BE2C (cell line): ENCODE results near the gene FHOD3. TPM values are rescaled to one million over a fixed set of nuclear protein-coding genes. Genes with fewer than 3 reads are reported as not detected.

Experiments used
- DNase-seq: peaks from one replicate; pipeline ENCODE4 v3.0.0-alpha.2; 2020
- H3K27me3 ChIP-seq: fragments of 250-450 bp; sonication (Bioruptor Pico); 2 replicates; pipeline ENCODE4 v1.5.1; 2020; ENCODE audit warnings: mild to moderate bottlenecking
- H3K36me3 ChIP-seq: fragments of 250-450 bp; sonication (Bioruptor Pico); 2 replicates; pipeline ENCODE4 v1.5.1; 2020; ENCODE audit warnings: mild to moderate bottlenecking
- H3K4me1 ChIP-seq: fragments of 250-450 bp; sonication (Bioruptor Pico); 2 replicates; pipeline ENCODE4 v1.5.1; 2020
- H3K4me3 ChIP-seq: 2 replicates; pipeline ENCODE4 v1.5.1; 2011; ENCODE audit warnings: low read depth, low read length
- H3K9me3 ChIP-seq: fragments of 250-450 bp; sonication (Bioruptor Pico); 2 replicates; pipeline ENCODE4 v1.5.1; 2020
- CTCF ChIP-seq: IDR thresholded peaks from 2 replicates; pipeline ENCODE4 v1.5.1; 2012; ENCODE audit warnings: mild to moderate bottlenecking, low read depth, low read length
- polyA plus RNA-seq: library from polyadenylated mRNA; unstranded; fragments of >200 nt; gene quantifications from one replicate; pipeline ENCODE4 v1.2.1, GENCODE V29; 2012; ENCODE audit warnings: low read depth, missing spikeins; ENCODE audit not compliant: insufficient read length, insufficient read depth

The FHOD3 gene
- 23.1 TPM for polyA plus RNA-seq

- H3K27me3 ChIP-seq: peaks cover 7% of the 10 kb centered on the region; the same call in 1 of the 2 replicates
Observed at GRCh38 chr18:36297417-36298125, at the start of gene FHOD3. Gene FHOD3 (plus strand): TSS chr18:36297713. CDS start chr18:36297836, 123 bp downstream.

GRCh38 chr18:36249392-36249791 is 48.1 kb upstream of the FHOD3 start:
- no peaks in the 10 kb centered on the region for H3K9me3 ChIP-seq
- H3K36me3 ChIP-seq: no peaks in the 10 kb centered on the region
- H3K4me1 ChIP-seq: no peaks in the 10 kb centered on the region
- H3K27me3 ChIP-seq: no peaks in the 10 kb centered on the region
- TF ChIP-seq CTCF: no peak
- DNase-seq: no peak
- no peak overlapping the region for H3K4me3 ChIP-seq

More at GRCh38 chr18:36297417-36298125, at the start of gene FHOD3:
- Histone ChIP-seq H3K9me3 (no peaks in the 10 kb centered on the region), H3K4me1 (no peaks in the 10 kb centered on the region), H3K4me3 (peak within 1 kb of the TSS; percentile 51), H3K36me3 (no peaks in the 10 kb centered on the region)
- DNase-seq: peak; percentile 62
- TF ChIP-seq CTCF: no peak

GRCh38 chr18:36250827-36251226 is 46.7 kb upstream of the FHOD3 start:
- no peak for TF ChIP-seq CTCF
- Histone ChIP-seq H3K36me3 (no peaks in the 10 kb centered on the region), H3K27me3 (no peaks in the 10 kb centered on the region), H3K4me1 (no peaks in the 10 kb centered on the region), H3K4me3 (no peak overlapping the region), H3K9me3 (no peaks in the 10 kb centered on the region)
- no peak for DNase-seq

GRCh38 chr18:36255072-36255698 is 42.3 kb upstream of the FHOD3 start:
- DNase-seq: no peak
- Histone ChIP-seq H3K4me1 (no peaks in the 10 kb centered on the region), H3K36me3 (no peaks in the 10 kb centered on the region), H3K27me3 (no peaks in the 10 kb centered on the region), H3K9me3 (no peaks in the 10 kb centered on the region), H3K4me3 (no peak overlapping the region)
- TF ChIP-seq CTCF: no peak

GRCh38 chr18:36256094-36256493 is 41.4 kb upstream of the FHOD3 start:
- H3K36me3 ChIP-seq: no peaks in the 10 kb centered on the region
- no peaks in the 10 kb centered on the region for H3K4me1 ChIP-seq
- TF ChIP-seq CTCF: no peak
- DNase-seq: no peak
- no peak overlapping the region for H3K4me3 ChIP-seq
- H3K27me3 ChIP-seq: no peaks in the 10 kb centered on the region
- H3K9me3 ChIP-seq: no peaks in the 10 kb centered on the region

- Histone ChIP-seq H3K4me1 (no peaks in the 10 kb centered on the region), H3K36me3 (no peaks in the 10 kb centered on the region), H3K4me3 (no peak overlapping the region), H3K9me3 (no peaks in the 10 kb centered on the region), H3K27me3 (no peaks in the 10 kb centered on the region)
- no peak for DNase-seq
- TF ChIP-seq CTCF: no peak
Observed at GRCh38 chr18:36262971-36263370, 34.5 kb upstream of the FHOD3 start.
